Gastrocnemius medialis (tissue), 4 donors: ENCODE results near the gene CD300C. TPM values are rescaled to one million over a fixed set of nuclear protein-coding genes. Genes with fewer than 3 reads are reported as not detected.

Source experiments
- ATAC-seq, 2 donors: fragments of 150-250 bp; one replicate each; pipeline ENCODE4 v1.9.1; 2016
- DNase-seq, 2 donors: peaks; one replicate each; pipeline ENCODE4 v3.0.0-alpha.2; 2019
- H3K27ac ChIP-seq, 4 donors: fragments of 200-600 bp; sonication (generic); 1 replicate in 1 of 4; 2 replicates in 3 of 4; pipeline ENCODE4 v1.5.1; 2016 to 2018; ENCODE audit warnings: mild to moderate bottlenecking in 2 of 4, moderate library complexity in 1 of 4
- H3K27me3 ChIP-seq, 3 donors: fragments of 200-600 bp; sonication (generic) in 2 of 3; 1 replicate in 1 of 3; 2 replicates in 2 of 3; pipeline versions ENCODE4 v1.5.1 to v1.6.0; 2016 to 2019; ENCODE audit warnings: mild to moderate bottlenecking in 1 of 3, moderate library complexity in 1 of 3
- H3K36me3 ChIP-seq, 2 donors: fragments of 200-600 bp; sonication (generic) in 1 of 2; one replicate each; pipeline ENCODE4 v1.5.1; 2017 to 2018
- H3K4me1 ChIP-seq, 2 donors: fragments of 200-600 bp; sonication (generic) in 1 of 2; one replicate each; pipeline ENCODE4 v1.5.1; 2016 to 2017; ENCODE audit warnings: mild to moderate bottlenecking in 2 of 2
- H3K4me3 ChIP-seq, 4 donors: fragments of 200-600 bp; sonication (generic) in 3 of 4; 1 replicate in 1 of 4; 2 replicates in 3 of 4; pipeline ENCODE4 v1.5.1; 2016 to 2019; ENCODE audit warnings: mild to moderate bottlenecking in 2 of 4
- H3K9me3 ChIP-seq, 3 donors: fragments of 200-600 bp; sonication (generic) in 2 of 3; 1 replicate in 1 of 3; 2 replicates in 2 of 3; pipeline ENCODE4 v1.5.1; 2016 to 2019
- POLR2A ChIP-seq, 2 donors: fragments of 450-650 bp; IDR thresholded peaks; one replicate each; pipeline ENCODE4 v1.6.1; 2017; ENCODE audit warnings: antibody characterized with exemption in 2 of 2, mild to moderate bottlenecking in 2 of 2, moderate library complexity in 2 of 2
- in situ Hi-C, 4 donors: fragments of 200-750 bp; cut with MboI; loops; one replicate each; pipeline versions ENCODE4 v1.15.0 to v1.8.0; 2017; ENCODE audit warnings: low sequenced_read_pairs in 4 of 4
- intact Hi-C: fragments of 100-400 bp; cut with DNase I; formaldehyde crosslinking; loops from one replicate; pipeline ENCODE4 v1.15.1; 2023; ENCODE audit warnings: low total_unique reads
- total RNA-seq, 4 donors: library from RNA; depleted of rRNA; stranded (reverse); fragments of >200 nt; gene quantifications; one replicate each; pipeline versions ENCODE4 v1.1.0 to v1.2.3, GENCODE V29; 2016
- TF ChIP-seq, protein P1 (sequence below), 5 experiments: fragments of 450-650 bp in 3 of 5; fragments of 200-600 bp in 2 of 5; sonication (generic) in 2 of 5; IDR thresholded peaks in 4 of 5; conservative IDR thresholded peaks in 1 of 5; 1 replicate in 4 of 5; 2 replicates in 1 of 5; pipeline ENCODE4 v1.5.1; 2016 to 2019; ENCODE audit warnings: antibody characterized with exemption in 5 of 5, mild to moderate bottlenecking in 3 of 5, moderate library complexity in 3 of 5

The CD300C gene
- total RNA-seq, 4 donors from 2014 or later, result 0.16 TPM; not detected in 3

GRCh38 chr17:74516561-74517328 lies 29.2 kb downstream of the CD300C start:
- Histone ChIP-seq H3K4me1 (peaks cover 8 to 12% of the 10 kb centered on the region in 2 donors), H3K27me3 (no peaks in the 10 kb centered on the region), H3K36me3 (no peaks in the 10 kb centered on the region), H3K27ac (no peak overlapping the region), H3K9me3 (no peaks in the 10 kb centered on the region), H3K4me3 (no peak overlapping the region)
- intact Hi-C loops (loop anchor here (10.0 kb wide), 1 partner anchor 302 kb away; the partner anchor contains the start of gene TTYH2), in situ Hi-C loops (no loop called here)
- DNase-seq (no peak), ATAC-seq (no peak)
- no peak for TF ChIP-seq POLR2A (IDR thresholded peaks at IDR 0.05)
- TF ChIP-seq, protein P1, sequence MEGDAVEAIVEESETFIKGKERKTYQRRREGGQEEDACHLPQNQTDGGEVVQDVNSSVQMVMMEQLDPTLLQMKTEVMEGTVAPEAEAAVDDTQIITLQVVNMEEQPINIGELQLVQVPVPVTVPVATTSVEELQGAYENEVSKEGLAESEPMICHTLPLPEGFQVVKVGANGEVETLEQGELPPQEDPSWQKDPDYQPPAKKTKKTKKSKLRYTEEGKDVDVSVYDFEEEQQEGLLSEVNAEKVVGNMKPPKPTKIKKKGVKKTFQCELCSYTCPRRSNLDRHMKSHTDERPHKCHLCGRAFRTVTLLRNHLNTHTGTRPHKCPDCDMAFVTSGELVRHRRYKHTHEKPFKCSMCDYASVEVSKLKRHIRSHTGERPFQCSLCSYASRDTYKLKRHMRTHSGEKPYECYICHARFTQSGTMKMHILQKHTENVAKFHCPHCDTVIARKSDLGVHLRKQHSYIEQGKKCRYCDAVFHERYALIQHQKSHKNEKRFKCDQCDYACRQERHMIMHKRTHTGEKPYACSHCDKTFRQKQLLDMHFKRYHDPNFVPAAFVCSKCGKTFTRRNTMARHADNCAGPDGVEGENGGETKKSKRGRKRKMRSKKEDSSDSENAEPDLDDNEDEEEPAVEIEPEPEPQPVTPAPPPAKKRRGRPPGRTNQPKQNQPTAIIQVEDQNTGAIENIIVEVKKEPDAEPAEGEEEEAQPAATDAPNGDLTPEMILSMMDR (IDR thresholded peaks at IDR 0.05 in 4 of 5, conservative IDR thresholded peaks at IDR 0.05 in 1 of 5), result no peak

- DNase-seq (no peak), ATAC-seq (no peak)
- no peaks in the 10 kb centered on the region for H3K27me3 ChIP-seq
- no peaks in the 10 kb centered on the region for H3K9me3 ChIP-seq
- H3K27ac ChIP-seq, result no peak overlapping the region
- H3K36me3 ChIP-seq, result no peaks in the 10 kb centered on the region
- H3K4me1 ChIP-seq, result peaks cover 13 to 19% of the 10 kb centered on the region in 2 donors
- in situ Hi-C loops, result no loop called here
- H3K4me3 ChIP-seq, result no peak overlapping the region
- intact Hi-C loops, result loop anchor here (10.0 kb wide), 1 partner anchor 301 kb away; the partner anchor contains the start of gene TTYH2
- TF ChIP-seq POLR2A (IDR thresholded peaks at IDR 0.05), result no peak
- TF ChIP-seq, protein P1 (IDR thresholded peaks at IDR 0.05 in 4 of 5, conservative IDR thresholded peaks at IDR 0.05 in 1 of 5), result no peak
Measured at GRCh38 chr17:74515941-74516340, 30.0 kb downstream of the CD300C start.

GRCh38 chr17:74514632-74515334 lies 31.1 kb downstream of the CD300C start:
- TF ChIP-seq POLR2A (IDR thresholded peaks at IDR 0.05), result no peak
- TF ChIP-seq, protein P1 (IDR thresholded peaks at IDR 0.05 in 4 of 5, conservative IDR thresholded peaks at IDR 0.05 in 1 of 5), result peak in 2 of 5 experiments; percentile 19 to 25

DNA sequence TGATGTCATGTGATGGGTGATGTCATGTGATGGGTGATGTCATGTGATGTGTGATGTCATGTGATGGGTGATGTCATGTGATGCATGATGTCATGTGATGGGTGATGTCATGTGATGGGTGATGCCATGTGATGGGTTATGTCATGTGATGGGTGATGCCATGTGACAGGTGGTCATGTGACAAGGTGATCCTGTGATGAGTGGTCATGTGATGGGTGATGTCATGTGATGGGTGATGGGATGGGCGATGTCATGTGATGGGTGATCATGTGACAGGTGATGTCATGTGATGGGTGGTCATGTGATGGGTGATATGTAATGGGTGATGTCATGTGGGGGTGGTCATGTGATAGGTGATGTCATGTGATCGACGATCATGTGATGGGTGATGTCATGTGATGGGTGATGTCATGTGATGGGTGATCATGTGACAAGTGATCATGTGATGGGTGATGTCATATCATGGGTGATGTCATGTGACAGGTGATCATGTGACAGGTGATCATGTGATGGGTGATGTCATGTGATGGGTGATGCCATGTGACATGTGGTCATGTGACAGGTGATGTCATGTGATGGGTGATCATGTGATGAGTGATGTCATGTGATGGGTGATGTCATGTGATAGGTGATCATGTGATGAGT lies 31.8 kb downstream of the CD300C start:
- intact Hi-C loops (loop anchor here (5.0 to 10.0 kb wide), 2 partner anchors 127 to 299 kb away; partner anchors contain the start of gene TTYH2), in situ Hi-C loops (no loop called here)
- TF ChIP-seq POLR2A (IDR thresholded peaks at IDR 0.05), result no peak
- TF ChIP-seq, protein P1 (IDR thresholded peaks at IDR 0.05 in 4 of 5, conservative IDR thresholded peaks at IDR 0.05 in 1 of 5), result peak in 2 of 5 experiments; percentile 34
- Histone ChIP-seq H3K9me3 (no peaks in the 10 kb centered on the region), H3K27me3 (no peaks in the 10 kb centered on the region), H3K4me3 (no peak overlapping the region), H3K4me1 (peaks cover 13 to 19% of the 10 kb centered on the region in 2 donors), H3K36me3 (no peaks in the 10 kb centered on the region), H3K27ac (peak overlapping the region in 1 of 4 donors; percentile 80)
- ATAC-seq (peak; percentile 5 to 22), DNase-seq (peak in 1 of 2 donors; percentile 28)

More at GRCh38 chr17:74514632-74515334, 31.1 kb downstream of the CD300C start:
- Histone ChIP-seq H3K9me3 (no peaks in the 10 kb centered on the region), H3K36me3 (no peaks in the 10 kb centered on the region), H3K27me3 (no peaks in the 10 kb centered on the region), H3K4me3 (no peak overlapping the region), H3K4me1 (peaks cover 13 to 19% of the 10 kb centered on the region in 2 donors), H3K27ac (no peak overlapping the region)
- ATAC-seq, result peak in 1 of 2 donors; percentile 10
- DNase-seq, result peak in 1 of 2 donors; percentile 27
- intact Hi-C loops (loop anchor here (5.0 to 10.0 kb wide), 2 partner anchors 127 to 300 kb away; partner anchors contain the start of gene TTYH2), in situ Hi-C loops (no loop called here)
